ENCODE data around the gene SLC26A6. TPM values are rescaled to one million over a fixed set of nuclear protein-coding genes. Genes with fewer than 3 reads are reported as not detected.

The SLC26A6 gene
- total and polyA plus RNA-seq, 2 of the 13 experiments (the other 11 are each of a cell fraction or from before 2014, with no cell fraction given), result 40.7 to 184 TPM

- TF ChIP-seq THRA (CRISPR knock-in tag; IDR thresholded peaks at IDR 0.05; ENCODE audit: borderline replicate concordance), result peak; percentile 20; the same call in 1 of the 2 replicates
- no peak for TF ChIP-seq KAT2B (IDR thresholded peaks at IDR 0.05; ENCODE audit: borderline replicate concordance, low read depth, low read length)
- TF ChIP-seq TERF1 (CRISPR knock-in tag; IDR thresholded peaks at IDR 0.05), result no peak
- peak; percentile 21; the same call in 1 of the 2 replicates for TF ChIP-seq AKNA (CRISPR knock-in tag; IDR thresholded peaks at IDR 0.05; ENCODE audit: borderline replicate concordance)
- no peak; the same call in 1 of the 2 replicates for TF ChIP-seq ZBTB43 (CRISPR knock-in tag; conservative IDR thresholded peaks at IDR 0.05)
- TF ChIP-seq USF2 (IDR thresholded peaks at IDR 0.05; ENCODE audit: low read depth, low read length), result no peak
- TF ChIP-seq USF2 (CRISPR knock-in tag; IDR thresholded peaks at IDR 0.05; ENCODE audit: borderline replicate concordance), result peak; percentile 51; the same call in 1 of the 2 replicates
- TF ChIP-seq MAFG (CRISPR knock-in tag; IDR thresholded peaks at IDR 0.05), result no peak
- TF ChIP-seq HOXA7 (CRISPR knock-in tag; IDR thresholded peaks at IDR 0.05), result no peak
- no peak for TF ChIP-seq TCF12 (IDR thresholded peaks at IDR 0.05)
- peak; percentile 95; the same call in 1 of the 2 replicates for TF ChIP-seq TCF12 (CRISPR knock-in tag; IDR thresholded peaks at IDR 0.05)
- 0 out of 2 replicates have a peak, but pooled peaks have one; percentile 69 for TF ChIP-seq ZNF34 (CRISPR knock-in tag; IDR thresholded peaks at IDR 0.05; ENCODE audit: borderline replicate concordance)
- TF ChIP-seq SP140L (CRISPR knock-in tag; IDR thresholded peaks at IDR 0.05; ENCODE audit: borderline replicate concordance), result no peak
- peak; percentile 62; the same call in 1 of the 2 replicates for TF ChIP-seq KLF6 (CRISPR knock-in tag; IDR thresholded peaks at IDR 0.05)
- TF ChIP-seq ZNF605 (CRISPR knock-in tag; IDR thresholded peaks at IDR 0.05), result no peak
- peak; percentile 85 for TF ChIP-seq KDM5B (CRISPR knock-in tag; IDR thresholded peaks at IDR 0.05; ENCODE audit: borderline replicate concordance)
- no peak for TF ChIP-seq ZNF383 (CRISPR knock-in tag; IDR thresholded peaks at IDR 0.05; ENCODE audit: borderline replicate concordance)
Measured at GRCh38 chr3:48609088-48610005, 25.9 kb downstream of the SLC26A6 start, which contains the start of gene UQCRC1 (continued).

Measured in HepG2 (cell line).